ENCODE data around the gene TGM2.

- no peak for TF ChIP-seq POLR2A (IDR thresholded peaks at IDR 0.05)
- no peak for TF ChIP-seq CTCF (IDR thresholded peaks at IDR 0.05 in 8 of 11, conservative IDR thresholded peaks at IDR 0.05 in 3 of 11)
Measured at GRCh38 chr20:38093641-38094077, 71.4 kb downstream of the TGM2 start.

Data from spleen (tissue), 7 donors.